HL-60 (cell line): Measurements from ENCODE around the gene PRKAR2B.

Source experiments
- GABPA ChIP-seq: IDR thresholded peaks from 2 replicates; pipeline ENCODE4 v1.6.1; 2012; ENCODE audit warnings: low read depth
- POLR2AphosphoS5 ChIP-seq: IDR thresholded peaks from 2 replicates; pipeline ENCODE4 v1.6.1; 2012; ENCODE audit warnings: low read depth
- SPI1 ChIP-seq: IDR thresholded peaks from 2 replicates; pipeline ENCODE4 v1.6.1; 2012; ENCODE audit warnings: low read depth, mild to moderate bottlenecking, borderline replicate concordance
- TF ChIP-seq, protein P1 (sequence below): IDR thresholded peaks from one replicate; pipeline ENCODE4 v1.5.1; 2011; ENCODE audit warnings: low read length, control low read depth, inconsistent platforms; ENCODE audit not compliant: insufficient read depth
- TF ChIP-seq, protein P2 (sequence below): IDR thresholded peaks from 2 replicates; pipeline ENCODE4 v1.6.1; 2012; ENCODE audit warnings: low read depth; ENCODE audit not compliant: insufficient replicate concordance

DNA sequence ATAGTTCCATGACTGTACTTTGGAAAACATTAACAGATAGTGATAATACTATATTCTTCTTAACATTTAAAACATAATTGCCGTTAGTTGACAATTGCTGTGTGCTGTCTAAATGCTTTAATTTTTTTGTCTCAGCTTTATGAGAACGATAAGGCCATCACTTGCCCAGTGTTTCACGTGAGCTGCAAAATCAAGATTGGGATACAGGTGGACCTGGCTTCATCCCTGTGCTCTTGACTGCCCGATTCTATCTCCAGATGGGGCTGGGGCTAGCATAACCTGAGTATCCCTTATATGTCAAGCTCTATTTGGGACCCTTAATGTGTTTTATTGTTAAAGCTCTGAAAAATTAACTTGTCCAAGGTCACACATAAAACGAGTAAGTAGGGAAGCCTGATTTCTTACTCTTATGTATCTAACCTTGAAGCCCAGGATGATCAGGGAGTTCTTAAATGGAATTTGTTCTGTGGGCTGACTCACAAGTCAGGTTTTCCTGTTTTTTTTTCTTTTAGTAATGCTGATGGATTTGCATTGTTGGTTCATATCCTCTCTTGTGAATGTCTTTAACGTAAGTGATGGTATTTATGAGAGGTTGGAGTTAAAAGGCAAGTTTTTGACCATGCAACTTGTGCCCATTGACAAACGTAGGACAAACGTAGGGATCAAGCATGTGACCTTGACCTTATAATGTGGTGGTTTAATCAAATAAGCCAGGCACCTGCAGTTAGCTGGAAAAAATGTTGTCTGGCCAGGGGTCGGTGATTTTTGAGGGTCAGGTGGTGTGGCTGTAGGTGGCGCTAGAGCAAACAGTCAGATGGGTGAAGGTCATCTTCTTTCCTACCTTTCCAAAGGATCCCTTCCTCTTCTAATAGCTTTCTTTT is 3.6 kb downstream of the PRKAR2B start:
- TF ChIP-seq POLR2AphosphoS5, result no peak
- TF ChIP-seq, protein P1, sequence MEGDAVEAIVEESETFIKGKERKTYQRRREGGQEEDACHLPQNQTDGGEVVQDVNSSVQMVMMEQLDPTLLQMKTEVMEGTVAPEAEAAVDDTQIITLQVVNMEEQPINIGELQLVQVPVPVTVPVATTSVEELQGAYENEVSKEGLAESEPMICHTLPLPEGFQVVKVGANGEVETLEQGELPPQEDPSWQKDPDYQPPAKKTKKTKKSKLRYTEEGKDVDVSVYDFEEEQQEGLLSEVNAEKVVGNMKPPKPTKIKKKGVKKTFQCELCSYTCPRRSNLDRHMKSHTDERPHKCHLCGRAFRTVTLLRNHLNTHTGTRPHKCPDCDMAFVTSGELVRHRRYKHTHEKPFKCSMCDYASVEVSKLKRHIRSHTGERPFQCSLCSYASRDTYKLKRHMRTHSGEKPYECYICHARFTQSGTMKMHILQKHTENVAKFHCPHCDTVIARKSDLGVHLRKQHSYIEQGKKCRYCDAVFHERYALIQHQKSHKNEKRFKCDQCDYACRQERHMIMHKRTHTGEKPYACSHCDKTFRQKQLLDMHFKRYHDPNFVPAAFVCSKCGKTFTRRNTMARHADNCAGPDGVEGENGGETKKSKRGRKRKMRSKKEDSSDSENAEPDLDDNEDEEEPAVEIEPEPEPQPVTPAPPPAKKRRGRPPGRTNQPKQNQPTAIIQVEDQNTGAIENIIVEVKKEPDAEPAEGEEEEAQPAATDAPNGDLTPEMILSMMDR, result no peak
- TF ChIP-seq, protein P2, sequence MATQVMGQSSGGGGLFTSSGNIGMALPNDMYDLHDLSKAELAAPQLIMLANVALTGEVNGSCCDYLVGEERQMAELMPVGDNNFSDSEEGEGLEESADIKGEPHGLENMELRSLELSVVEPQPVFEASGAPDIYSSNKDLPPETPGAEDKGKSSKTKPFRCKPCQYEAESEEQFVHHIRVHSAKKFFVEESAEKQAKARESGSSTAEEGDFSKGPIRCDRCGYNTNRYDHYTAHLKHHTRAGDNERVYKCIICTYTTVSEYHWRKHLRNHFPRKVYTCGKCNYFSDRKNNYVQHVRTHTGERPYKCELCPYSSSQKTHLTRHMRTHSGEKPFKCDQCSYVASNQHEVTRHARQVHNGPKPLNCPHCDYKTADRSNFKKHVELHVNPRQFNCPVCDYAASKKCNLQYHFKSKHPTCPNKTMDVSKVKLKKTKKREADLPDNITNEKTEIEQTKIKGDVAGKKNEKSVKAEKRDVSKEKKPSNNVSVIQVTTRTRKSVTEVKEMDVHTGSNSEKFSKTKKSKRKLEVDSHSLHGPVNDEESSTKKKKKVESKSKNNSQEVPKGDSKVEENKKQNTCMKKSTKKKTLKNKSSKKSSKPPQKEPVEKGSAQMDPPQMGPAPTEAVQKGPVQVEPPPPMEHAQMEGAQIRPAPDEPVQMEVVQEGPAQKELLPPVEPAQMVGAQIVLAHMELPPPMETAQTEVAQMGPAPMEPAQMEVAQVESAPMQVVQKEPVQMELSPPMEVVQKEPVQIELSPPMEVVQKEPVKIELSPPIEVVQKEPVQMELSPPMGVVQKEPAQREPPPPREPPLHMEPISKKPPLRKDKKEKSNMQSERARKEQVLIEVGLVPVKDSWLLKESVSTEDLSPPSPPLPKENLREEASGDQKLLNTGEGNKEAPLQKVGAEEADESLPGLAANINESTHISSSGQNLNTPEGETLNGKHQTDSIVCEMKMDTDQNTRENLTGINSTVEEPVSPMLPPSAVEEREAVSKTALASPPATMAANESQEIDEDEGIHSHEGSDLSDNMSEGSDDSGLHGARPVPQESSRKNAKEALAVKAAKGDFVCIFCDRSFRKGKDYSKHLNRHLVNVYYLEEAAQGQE, result no peak
- no peak for TF ChIP-seq GABPA
- TF ChIP-seq SPI1, result no peak
